Natural killer cell (primary cell): ENCODE measurements around the gene SF3B2. TPM values are rescaled to one million over a fixed set of nuclear protein-coding genes. Genes with fewer than 3 reads are reported as not detected.

Experiments
- ATAC-seq, 3 donors: fragments of 150-1000 bp in 2 of 3; fragments of 200-7000 bp in 1 of 3; cut with Tn5 transposase; 1 replicate in 1 of 3; 2 replicates in 2 of 3; pipeline ENCODE4 v1.10.0; 2021; ENCODE audit warnings: mild to moderate bottlenecking in 2 of 3, moderate library complexity in 2 of 3
- DNase-seq, 2 donors: peaks; one replicate each; pipeline versions ENCODE4 v3.0.0 to v3.0.0-alpha.2; 2013 to 2021; ENCODE audit warnings: mixed read lengths in 1 of 2
- H3K27ac ChIP-seq: one replicate; pipeline ENCODE4 v1.5.1; 2013; ENCODE audit warnings: mild to moderate bottlenecking, low read length
- H3K27me3 ChIP-seq: one replicate; pipeline ENCODE4 v1.6.1; 2013; ENCODE audit warnings: low read length; ENCODE audit not compliant: control insufficient read depth, insufficient read depth
- H3K36me3 ChIP-seq: one replicate; pipeline ENCODE4 v1.6.1; 2013; ENCODE audit warnings: low read length; ENCODE audit not compliant: control insufficient read depth, insufficient read depth
- H3K4me1 ChIP-seq: one replicate; pipeline ENCODE4 v1.6.1; 2013; ENCODE audit warnings: low read length; ENCODE audit not compliant: control insufficient read depth, insufficient read depth
- H3K4me3 ChIP-seq: one replicate; pipeline ENCODE4 v1.5.1; 2013; ENCODE audit warnings: low read length
- H3K9me3 ChIP-seq: one replicate; pipeline ENCODE4 v1.6.1; 2013; ENCODE audit warnings: low read length; ENCODE audit not compliant: control insufficient read depth, insufficient read depth
- H3K27ac Mint-ChIP-seq, 2 donors: one replicate each; pipeline ENCODE4 v1.8.0; 2022; ENCODE audit warnings: mild to moderate bottlenecking in 2 of 2, mixed read lengths in 2 of 2, moderate library complexity in 1 of 2
- H3K27me3 Mint-ChIP-seq, 2 donors: one replicate each; pipeline ENCODE4 v1.8.0; 2022; ENCODE audit warnings: low read depth in 2 of 2, mixed read lengths in 2 of 2
- H3K36me3 Mint-ChIP-seq: one replicate; pipeline ENCODE4 v1.8.0; 2022; ENCODE audit warnings: mixed read lengths
- H3K4me1 Mint-ChIP-seq, 2 donors: one replicate each; pipeline ENCODE4 v1.8.0; 2022; ENCODE audit warnings: mixed read lengths in 2 of 2
- H3K4me3 Mint-ChIP-seq: one replicate; pipeline ENCODE4 v1.8.0; 2022; ENCODE audit warnings: mild to moderate bottlenecking, moderate library complexity, mixed read lengths
- H3K9me3 Mint-ChIP-seq, 2 donors: one replicate each; pipeline ENCODE4 v1.8.0; 2022; ENCODE audit warnings: mixed read lengths in 2 of 2
- CTCF ChIP-seq: fragments of 200-600 bp; IDR thresholded peaks from one replicate; pipeline ENCODE4 v1.8.0; 2022; ENCODE audit warnings: antibody characterized with exemption
- WGBS: methylation state at CpG from one replicate; pipeline ENCODE4 v1.1.7; 2013; ENCODE audit warnings: missing lambda C conversion rate; ENCODE audit not compliant: insufficient coverage; 5-methylcytosine and 5-hydroxymethylcytosine counted together
- intact Hi-C: fragments of 100-400 bp; cut with micrococcal nuclease; formaldehyde crosslinking; loops from one replicate; pipeline ENCODE4 v1.14.2; 2022
- total RNA-seq, 4 donors: library from RNA; stranded (reverse); fragments of 120-200 nt in 1 of 4; gene quantifications; one replicate each; pipeline versions ENCODE4 v1.2.3 to v1.2.4, GENCODE V29; 2013 to 2022

SF3B2 gene
- total RNA-seq, 3 donors from 2014 or later (not counting 1 experiment from before 2014, with no cell fraction given), result 249 to 269 (median 253) TPM

GRCh38 chr11:66046901-66047300, 5.3 kb upstream of the SF3B2 start:
- TF ChIP-seq CTCF, result no peak
- H3K36me3 Mint-ChIP-seq, result no peaks in the 10 kb centered on the region
- 94% methylated on average over 3 of the region's 3 CpGs for WGBS
- ATAC-seq (no peak), DNase-seq (no peak)
- intact Hi-C loops, result no loop called here
- no peak overlapping the region for H3K27ac Mint-ChIP-seq
- Histone ChIP-seq H3K4me3 (no peak overlapping the region), H3K27ac (no peak overlapping the region), H3K36me3 (no peaks in the 10 kb centered on the region), H3K4me1 (peaks cover 19% of the 10 kb centered on the region), H3K9me3 (no peaks in the 10 kb centered on the region), H3K27me3 (peaks cover 3% of the 10 kb centered on the region)
- H3K4me1 Mint-ChIP-seq, result peaks cover 20 to 22% of the 10 kb centered on the region in 2 donors
- H3K9me3 Mint-ChIP-seq, result no peaks in the 10 kb centered on the region
- peaks cover 0 to 11% of the 10 kb centered on the region in 2 donors for H3K27me3 Mint-ChIP-seq
- no peak overlapping the region for H3K4me3 Mint-ChIP-seq

GRCh38 chr11:66047541-66048365, 4.4 kb upstream of the SF3B2 start:
- peaks cover 24% of the 10 kb centered on the region for H3K4me1 ChIP-seq
- no peak for TF ChIP-seq CTCF
- Mint-ChIP-seq H3K36me3 (no peaks in the 10 kb centered on the region), H3K4me3 (no peak overlapping the region), H3K9me3 (no peaks in the 10 kb centered on the region), H3K4me1 (peaks cover 28 to 30% of the 10 kb centered on the region in 2 donors), H3K27me3 (peaks cover 0 to 11% of the 10 kb centered on the region in 2 donors), H3K27ac (no peak overlapping the region)
- H3K27me3 ChIP-seq, result peaks cover 3% of the 10 kb centered on the region
- no peak overlapping the region for H3K4me3 ChIP-seq
- no peaks in the 10 kb centered on the region for H3K9me3 ChIP-seq
- no peak for ATAC-seq
- WGBS, result 94% methylated on average over 11 of the region's 11 CpGs
- no peak for DNase-seq
- intact Hi-C loops, result no loop called here
- H3K36me3 ChIP-seq, result no peaks in the 10 kb centered on the region
- H3K27ac ChIP-seq, result no peak overlapping the region

GRCh38 chr11:66048547-66049323, 3.4 kb upstream of the SF3B2 start, which contains the start of gene GAL3ST3:
Gene GAL3ST3, minus strand, starts transcription at chr11:66049161. Its CDS starts 3,746 bp downstream, at chr11:66045415.
- H3K27me3 ChIP-seq, result peaks cover 3% of the 10 kb centered on the region
- Mint-ChIP-seq H3K4me1 (peaks cover 34 to 37% of the 10 kb centered on the region in 2 donors), H3K4me3 (no peak within 1 kb of the TSS), H3K9me3 (no peaks in the 10 kb centered on the region), H3K27ac (no peak within 1 kb of the TSS), H3K36me3 (no peaks in the 10 kb centered on the region), H3K27me3 (peaks cover 0 to 11% of the 10 kb centered on the region in 2 donors)
- peaks cover 33% of the 10 kb centered on the region for H3K4me1 ChIP-seq
- DNase-seq (no peak), ATAC-seq (no peak)
- no peak within 1 kb of the TSS for H3K4me3 ChIP-seq
- H3K36me3 ChIP-seq, result peaks cover 2% of the 10 kb centered on the region
- WGBS, result 20% methylated on average over 33 of the region's 39 CpGs
- intact Hi-C loops, result no loop called here
- H3K9me3 ChIP-seq, result no peaks in the 10 kb centered on the region
- no peak for TF ChIP-seq CTCF
- no peak within 1 kb of the TSS for H3K27ac ChIP-seq
